IMR-90 (cell line): ENCODE measurements around the gene MAPKAP1. TPM values are rescaled to one million over a fixed set of nuclear protein-coding genes. Genes with fewer than 3 reads are reported as not detected.
"Not testable (repeated sequence)": the region's sequence is repeated elsewhere in the genome, so short reads cannot be mapped to it uniquely, and the experiment has no call there.

Experiments used
- ATAC-seq: fragments of 200-7000 bp; cut with Tn5 transposase; 2 replicates; pipeline ENCODE4 v1.9.1; 2020; ENCODE audit warnings: low read depth, mild to moderate bottlenecking, moderate library complexity
- BruUV-seq: library from RNA; stranded (reverse); fragments of 400-500 nt; replicated peaks from 2 replicates; lab custom pipeline; 2021; lab: Mats Ljungman, UMichigan
- CTCF ChIA-PET: fragments of 300-600 bp; formaldehyde crosslinking; extraction: SDS; loops from one replicate; lab custom pipeline; 2021; ENCODE audit warnings: antibody characterized with exemption; lab: Yijun Ruan, JAX
- POLR2A ChIA-PET: fragments of 300-600 bp; sonication (Branson Sonifier 250); formaldehyde crosslinking; loops from one replicate; lab custom pipeline; 2022; ENCODE audit warnings: antibody characterized with exemption; ENCODE audit not compliant: unreplicated experiment; lab: Charles Lee
- DNase-seq: peaks from one replicate; pipeline ENCODE4 v3.0.0; 2013
- H2AFZ ChIP-seq: replicated peaks from 2 replicates; pipeline ENCODE3; 2013; ENCODE audit warnings: low read length, mild to moderate bottlenecking; ENCODE audit not compliant: poor library complexity
- H2AK5ac ChIP-seq: 2 replicates; pipeline ENCODE4 v1.6.1; 2013; ENCODE audit warnings: low read depth, low read length, inconsistent platforms
- H2AK9ac ChIP-seq: replicated peaks from 2 replicates; pipeline ENCODE3; 2013; ENCODE audit warnings: mild to moderate bottlenecking, low read depth, low read length, moderate library complexity; ENCODE audit not compliant: poor library complexity
- H2BK120ac ChIP-seq: 2 replicates; pipeline ENCODE4 v1.6.1; 2013; ENCODE audit warnings: low read depth, low read length, inconsistent platforms
- H2BK15ac ChIP-seq: 3 replicates; pipeline ENCODE4 v1.6.1; 2013; ENCODE audit warnings: low read depth, low read length, inconsistent platforms
- H2BK20ac ChIP-seq: 2 replicates; pipeline ENCODE4 v1.6.1; 2013; ENCODE audit warnings: low read depth, mild to moderate bottlenecking, inconsistent platforms, low read length, moderate library complexity
- H2BK5ac ChIP-seq: 2 replicates; pipeline ENCODE4 v1.6.1; 2013; ENCODE audit warnings: mild to moderate bottlenecking, low read depth, low read length, inconsistent platforms; ENCODE audit not compliant: poor library complexity, severe bottlenecking
- H3K14ac ChIP-seq: replicated peaks from 2 replicates; pipeline ENCODE4 v1.6.1; 2013; ENCODE audit warnings: low read depth, low read length, inconsistent platforms
- H3K18ac ChIP-seq: 2 replicates; pipeline ENCODE4 v1.6.1; 2013; ENCODE audit warnings: low read depth, low read length, control low read depth
- H3K23ac ChIP-seq: 2 replicates; pipeline ENCODE4 v1.6.1; 2013; ENCODE audit warnings: low read depth, low read length, inconsistent platforms
- H3K27ac ChIP-seq: 2 replicates; pipeline ENCODE4 v1.5.1; 2013; ENCODE audit warnings: mild to moderate bottlenecking, control low read depth, low read length; ENCODE audit not compliant: insufficient read depth
- H3K27me3 ChIP-seq: 2 replicates; pipeline ENCODE4 v1.6.1; 2013; ENCODE audit warnings: low read length; ENCODE audit not compliant: control insufficient read depth, insufficient read depth
- H3K36me3 ChIP-seq: 2 replicates; pipeline ENCODE4 v1.6.1; 2013; ENCODE audit warnings: low read length, mixed read lengths; ENCODE audit not compliant: control insufficient read depth, insufficient read depth
- H3K4ac ChIP-seq: 2 replicates; pipeline ENCODE4 v1.6.1; 2013; ENCODE audit warnings: low read depth, low read length, inconsistent platforms
- H3K4me1 ChIP-seq: 2 replicates; pipeline ENCODE4 v1.6.1; 2013; ENCODE audit warnings: low read length, mixed read lengths; ENCODE audit not compliant: control insufficient read depth, insufficient read depth
- H3K4me2 ChIP-seq: 2 replicates; pipeline ENCODE4 v1.6.1; 2013; ENCODE audit warnings: low read depth, mild to moderate bottlenecking, control low read depth, low read length, moderate library complexity
- H3K4me3 ChIP-seq: 2 replicates; pipeline ENCODE4 v1.5.1; 2013; ENCODE audit warnings: low read depth, mild to moderate bottlenecking, control low read depth, low read length, moderate library complexity; ENCODE audit not compliant: insufficient read depth
- H3K56ac ChIP-seq: 2 replicates; pipeline ENCODE4 v1.6.1; 2013; ENCODE audit warnings: low read length, inconsistent platforms; ENCODE audit not compliant: insufficient read depth; ENCODE audit errors: extremely low read depth
- H3K79me1 ChIP-seq, 2 experiments: 2 replicates each; pipeline ENCODE4 v1.6.1; 2013; ENCODE audit warnings: low read length in 2 of 2, inconsistent platforms in 1 of 2, low read depth in 1 of 2
- H3K9ac ChIP-seq: 2 replicates; pipeline ENCODE4 v1.6.1; 2013; ENCODE audit warnings: low read depth, low read length, control low read depth
- H3K9me1 ChIP-seq: 2 replicates; pipeline ENCODE4 v1.6.1; 2013; ENCODE audit warnings: low read length, inconsistent platforms; ENCODE audit not compliant: insufficient read depth
- H3K9me3 ChIP-seq: 2 replicates; pipeline ENCODE4 v1.6.1; 2013; ENCODE audit warnings: low read length; ENCODE audit not compliant: control insufficient read depth, insufficient read depth
- H4K20me1 ChIP-seq: 2 replicates; pipeline ENCODE4 v1.6.1; 2013; ENCODE audit warnings: low read length, inconsistent platforms; ENCODE audit not compliant: insufficient read depth
- H4K5ac ChIP-seq: 2 replicates; pipeline ENCODE4 v1.6.1; 2013; ENCODE audit warnings: mild to moderate bottlenecking, low read depth, low read length, control low read depth
- H4K8ac ChIP-seq, 2 experiments: 2 replicates each; pipeline ENCODE4 v1.6.1; 2013; ENCODE audit warnings: low read depth in 2 of 2, low read length in 2 of 2, control low read depth in 1 of 2, inconsistent platforms in 1 of 2
- H4K91ac ChIP-seq: 2 replicates; pipeline ENCODE4 v1.6.1; 2013; ENCODE audit warnings: low read depth, low read length, inconsistent platforms; ENCODE audit not compliant: insufficient read depth
- CTCF ChIP-seq: conservative IDR thresholded peaks from 2 replicates; pipeline ENCODE4 v1.5.1; 2012; ENCODE audit warnings: mild to moderate bottlenecking, low read depth, low read length, improper control_type of control experiment
- WGBS, 2 experiments: methylation state at CpG; one replicate each; pipeline versions ENCODE4 v1.1.5 to v1.1.7; 2013; ENCODE audit warnings: missing lambda C conversion rate in 2 of 2; ENCODE audit not compliant: insufficient read length in 1 of 2; ENCODE audit errors: extremely low coverage in 2 of 2; 5-methylcytosine and 5-hydroxymethylcytosine counted together
- dilution Hi-C: fragments of 300-500 bp; cut with HindIII; formaldehyde crosslinking; loops from one replicate; pipeline ENCODE4 v1.14.3; 2018; ENCODE audit warnings: low sequenced_read_pairs; ENCODE audit not compliant: unreplicated experiment
- in situ Hi-C: fragments of 300-500 bp; cut with MboI; formaldehyde crosslinking; loops from 3 replicates; pipeline ENCODE4 v1.14.3; 2019; ENCODE audit warnings: low sequenced_read_pairs, inconsistent platforms, mixed read lengths
- intact Hi-C: fragments of 100-400 bp; cut with micrococcal nuclease; formaldehyde crosslinking; loops from 2 replicates; pipeline ENCODE4 v1.10.0; 2022
- polyA plus RNA-seq, 3 experiments: library from polyadenylated mRNA; depleted of rRNA; stranded (reverse); fragments of >200 nt; gene quantifications; 2 replicates each; pipeline ENCODE4 v1.2.3, GENCODE V29; 2012; ENCODE audit warnings: low replicate concordance in 1 of 3
- total RNA-seq: library from RNA; depleted of rRNA; stranded (reverse); fragments of >200 nt; gene quantifications from 2 replicates; pipeline ENCODE4 v1.2.3, GENCODE V29; 2012

Gene MAPKAP1
- total and polyA plus RNA-seq, 2 of the 4 experiments (the other 2 are of a cell fraction), result 87.2 to 158 TPM

DNA sequence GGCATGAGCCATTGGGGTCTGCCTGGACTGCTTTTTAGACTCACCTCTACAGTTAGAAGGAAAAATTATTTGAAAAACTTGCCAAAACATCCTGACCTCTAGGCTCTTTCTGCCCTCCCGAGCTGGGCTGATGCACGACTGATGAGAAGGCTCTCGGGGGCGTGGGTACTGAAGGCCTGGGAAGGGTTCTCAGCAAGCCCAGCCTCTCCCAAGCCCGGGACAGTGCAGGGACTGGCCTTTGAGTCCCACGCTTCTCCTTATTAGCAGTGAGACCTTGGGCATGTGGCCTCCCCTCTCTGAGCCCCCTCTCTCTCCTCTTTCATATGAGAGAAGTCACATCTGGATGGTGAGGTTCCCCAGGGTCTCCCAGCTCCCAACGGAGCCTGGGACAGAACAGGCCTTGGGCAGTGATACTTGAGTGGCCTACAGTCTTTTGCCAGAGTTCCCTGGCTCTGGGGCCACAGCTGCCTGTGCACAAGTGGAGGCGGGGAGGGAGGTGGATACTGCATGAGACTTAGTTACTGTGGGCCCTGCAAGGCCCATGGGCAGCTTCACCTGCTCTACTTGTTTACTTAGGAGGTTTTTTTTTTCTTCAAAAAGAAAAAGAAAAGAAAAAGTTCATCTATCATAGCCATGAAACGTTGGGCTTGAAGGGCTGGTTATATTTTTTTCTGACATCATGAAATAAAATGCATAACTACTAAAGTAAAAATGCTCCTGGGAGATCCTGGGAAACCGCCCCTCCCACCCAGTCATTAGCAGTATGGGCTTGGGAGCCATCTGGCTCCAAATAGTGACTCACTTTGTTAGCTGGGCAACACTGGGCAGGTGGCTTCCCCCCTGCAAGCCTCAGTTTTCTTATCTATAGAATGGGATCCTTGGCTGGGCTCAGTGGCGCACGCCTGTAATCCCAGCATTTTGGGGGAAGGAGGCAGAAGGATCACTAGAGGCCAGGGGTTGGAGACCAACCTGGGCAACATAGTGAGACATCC, 306.0 kb downstream of the MAPKAP1 start (continued):
- no peak for TF ChIP-seq CTCF

- H2AFZ ChIP-seq, DNase-seq, H3K9me1 ChIP-seq, H3K4me1 ChIP-seq, ATAC-seq, H2BK20ac ChIP-seq, H3K56ac ChIP-seq, H3K36me3 ChIP-seq, BruUV-seq, H3K9me3 ChIP-seq, H3K27me3 ChIP-seq, H3K4me3 ChIP-seq, H3K18ac ChIP-seq, H2BK5ac ChIP-seq, H3K9ac ChIP-seq, H3K23ac ChIP-seq, H3K14ac ChIP-seq, H2BK15ac ChIP-seq, H4K20me1 ChIP-seq, H3K4me2 ChIP-seq, H2BK120ac ChIP-seq, H3K27ac ChIP-seq, H3K79me1 ChIP-seq, H2AK5ac ChIP-seq, H3K4ac ChIP-seq, H4K91ac ChIP-seq, CTCF ChIA-PET, H4K5ac ChIP-seq, H4K8ac ChIP-seq, H2AK9ac ChIP-seq, dilution Hi-C loops: not testable (repeated sequence)
- POLR2A ChIA-PET, result interaction anchor here (0.6 kb wide), 1 partner anchor 385 kb away, joined by 3 read pairs; no protein-coding TSS in a partner anchor
- in situ Hi-C loops, result loop anchor here (10.0 to 25.0 kb wide), 3 partner anchors 235 to 1087 kb away; no protein-coding TSS in a partner anchor
- WGBS, 2 experiments, result 87% methylated on average over 3 of the region's 8 CpGs; no CpG with 5 or more reads in 1 of the 2 experiments
- intact Hi-C loops, result loop anchor here (10.0 kb wide), 1 partner anchor 1095 kb away; no protein-coding TSS in a partner anchor
Observed at GRCh38 chr9:125400232-125400631, 306.8 kb downstream of the MAPKAP1 start.
